ENCODE data around the gene ASCC3. TPM values are rescaled to one million over a fixed set of nuclear protein-coding genes. Genes with fewer than 3 reads are reported as not detected.

The ASCC3 gene
- total and polyA plus RNA-seq, 4 donors = 12.8 to 32.7 (median 16.4) TPM

GRCh38 chr6:100470422-100471120 lies 410.6 kb downstream of the ASCC3 start (continued):
- no peak for TF ChIP-seq ATF3 (IDR thresholded peaks at IDR 0.05)
- TF ChIP-seq YY1 (IDR thresholded peaks at IDR 0.05) = no peak
- TF ChIP-seq FOXA2 (IDR thresholded peaks at IDR 0.05) = no peak

GRCh38 chr6:100469101-100469859 lies 411.8 kb downstream of the ASCC3 start:
- no peak overlapping the region for H3K4me3 ChIP-seq (ENCODE audit: low read depth in 1 of 3, low read length in 3 of 3)
- WGBS = 24% methylated on average over 44 of the region's 44 CpGs
- TF ChIP-seq FOXA1 (IDR thresholded peaks at IDR 0.05) (no peak), RXRA (IDR thresholded peaks at IDR 0.05) (no peak), YY1 (IDR thresholded peaks at IDR 0.05) (no peak), RAD21 (IDR thresholded peaks at IDR 0.05) (no peak), REST (IDR thresholded peaks at IDR 0.05) (no peak), GABPA (IDR thresholded peaks at IDR 0.05 in 1 of 2, conservative IDR thresholded peaks at IDR 0.05 in 1 of 2) (no peak)
- H3K9ac ChIP-seq (ENCODE audit: low read depth in 1 of 2, low read length in 2 of 2) = no peak overlapping the region
- H3K4me1 ChIP-seq (ENCODE audit: control insufficient read depth in 4 of 4, insufficient read depth in 4 of 4, low read length in 3 of 4) = peaks cover 3 to 19% (median 4%) of the 10 kb centered on the region in 4 donors
- peaks cover 0 to 16% (median 5%) of the 10 kb centered on the region in 4 donors for H3K9me3 ChIP-seq (ENCODE audit: control insufficient read depth in 4 of 4, low read length in 3 of 4)
- H3K36me3 ChIP-seq (ENCODE audit: control insufficient read depth in 4 of 4, insufficient read depth in 3 of 4, low read depth in 1 of 4, low read length in 3 of 4) = no peaks in the 10 kb centered on the region
- H3K27me3 ChIP-seq (ENCODE audit: control insufficient read depth in 4 of 4, insufficient read depth in 4 of 4, low read length in 3 of 4) = peaks cover 15 to 40% (median 17%) of the 10 kb centered on the region in 4 donors
- DNase-seq (ENCODE audit: low spot score) = no peak
- no peak overlapping the region for H3K27ac ChIP-seq (ENCODE audit: low read depth in 1 of 2, low read length in 2 of 2)

GRCh38 chr6:100468016-100468622 lies 413.0 kb downstream of the ASCC3 start:
- H3K27ac ChIP-seq (ENCODE audit: low read depth in 1 of 2, low read length in 2 of 2) = no peak overlapping the region
- H3K9ac ChIP-seq (ENCODE audit: low read depth in 1 of 2, low read length in 2 of 2) = no peak overlapping the region
- H3K9me3 ChIP-seq (ENCODE audit: control insufficient read depth in 4 of 4, low read length in 3 of 4) = peaks cover 0 to 18% (median 5%) of the 10 kb centered on the region in 4 donors
- peaks cover 3 to 19% (median 5%) of the 10 kb centered on the region in 4 donors for H3K4me1 ChIP-seq (ENCODE audit: control insufficient read depth in 4 of 4, insufficient read depth in 4 of 4, low read length in 3 of 4)
- H3K27me3 ChIP-seq (ENCODE audit: control insufficient read depth in 4 of 4, insufficient read depth in 4 of 4, low read length in 3 of 4) = peaks cover 15 to 51% (median 21%) of the 10 kb centered on the region in 4 donors
- 26% methylated on average over 6 of the region's 6 CpGs for WGBS
- no peak for DNase-seq (ENCODE audit: low spot score)
- no peak overlapping the region for H3K4me3 ChIP-seq (ENCODE audit: low read depth in 1 of 3, low read length in 3 of 3)
- no peaks in the 10 kb centered on the region for H3K36me3 ChIP-seq (ENCODE audit: control insufficient read depth in 4 of 4, insufficient read depth in 3 of 4, low read depth in 1 of 4, low read length in 3 of 4)
- TF ChIP-seq HNF4A (conservative IDR thresholded peaks at IDR 0.05) (no peak), JUND (IDR thresholded peaks at IDR 0.05) (no peak), MAX (IDR thresholded peaks at IDR 0.05) (no peak), ATF3 (IDR thresholded peaks at IDR 0.05) (no peak), FOXA2 (IDR thresholded peaks at IDR 0.05) (no peak), CTCF (IDR thresholded peaks at IDR 0.05; ENCODE audit: low read depth, low read length, missing input control) (no peak), RAD21 (IDR thresholded peaks at IDR 0.05) (no peak), YY1 (IDR thresholded peaks at IDR 0.05) (no peak), HNF4G (IDR thresholded peaks at IDR 0.05) (no peak), SP1 (IDR thresholded peaks at IDR 0.05) (no peak), REST (IDR thresholded peaks at IDR 0.05) (no peak)

All from liver (tissue), 9 donors.